ENCODE data around the gene HOXA7.

Gene HOXA7

GRCh38 chr7:27124902-27125689 is 31.4 kb downstream of the HOXA7 start:
- H3K36me3 ChIP-seq (replicated peaks), result no peaks in the 10 kb centered on the region
- in situ Hi-C loops (cut with HindIII; ENCODE audit: low pct_ligation_motif_present, low sequenced_read_pairs), result loop anchor here (10.0 kb wide), 1 partner anchor 270 kb away; no protein-coding TSS in a partner anchor
- no peak overlapping the region for H3K4me3 ChIP-seq (ENCODE audit: low read depth, low read length)
- H3K27me3 ChIP-seq (replicated peaks), result peaks cover 92% of the 10 kb centered on the region
- no peak for TF ChIP-seq CTCF (IDR thresholded peaks at IDR 0.05; ENCODE audit: low read depth, low read length, missing control alignments)
- H3K27ac ChIP-seq, result no peak overlapping the region
- DNase-seq, result no peak

GRCh38 chr7:27124096-27124901 is 32.2 kb downstream of the HOXA7 start:
- H3K36me3 ChIP-seq (replicated peaks), result no peaks in the 10 kb centered on the region
- DNase-seq, result no peak
- no peak overlapping the region for H3K4me3 ChIP-seq (ENCODE audit: low read depth, low read length)
- no peak for TF ChIP-seq CTCF (IDR thresholded peaks at IDR 0.05; ENCODE audit: low read depth, low read length, missing control alignments)
- no peak overlapping the region for H3K27ac ChIP-seq
- in situ Hi-C loops (cut with HindIII; ENCODE audit: low pct_ligation_motif_present, low sequenced_read_pairs), result loop anchor here (10.0 kb wide), 1 partner anchor 269 kb away; no protein-coding TSS in a partner anchor
- peaks cover 92% of the 10 kb centered on the region for H3K27me3 ChIP-seq (replicated peaks)

GRCh38 chr7:27123477-27124053 is 32.9 kb downstream of the HOXA7 start:
- DNase-seq, result no peak
- no peaks in the 10 kb centered on the region for H3K36me3 ChIP-seq (replicated peaks)
- no peak overlapping the region for H3K27ac ChIP-seq
- H3K27me3 ChIP-seq (replicated peaks), result peaks cover 91% of the 10 kb centered on the region
- in situ Hi-C loops (cut with HindIII; ENCODE audit: low pct_ligation_motif_present, low sequenced_read_pairs), result loop anchor here (10.0 kb wide), 1 partner anchor 269 kb away; no protein-coding TSS in a partner anchor
- no peak for TF ChIP-seq CTCF (IDR thresholded peaks at IDR 0.05; ENCODE audit: low read depth, low read length, missing control alignments)
- H3K4me3 ChIP-seq (ENCODE audit: low read depth, low read length), result peak overlapping the region; percentile 12

- in situ Hi-C loops (cut with HindIII; ENCODE audit: low pct_ligation_motif_present, low sequenced_read_pairs), result loop anchor here (10.0 kb wide), 1 partner anchor 268 kb away; no protein-coding TSS in a partner anchor
- Histone ChIP-seq H3K4me3 (ENCODE audit: low read depth, low read length) (peak overlapping the region; percentile 12), H3K27me3 (replicated peaks) (peaks cover 91% of the 10 kb centered on the region), H3K27ac (no peak overlapping the region), H3K36me3 (replicated peaks) (no peaks in the 10 kb centered on the region)
- DNase-seq, result no peak
- TF ChIP-seq CTCF (IDR thresholded peaks at IDR 0.05; ENCODE audit: low read depth, low read length, missing control alignments), result no peak
Measured at GRCh38 chr7:27123007-27123476, 33.4 kb downstream of the HOXA7 start.

DNA sequence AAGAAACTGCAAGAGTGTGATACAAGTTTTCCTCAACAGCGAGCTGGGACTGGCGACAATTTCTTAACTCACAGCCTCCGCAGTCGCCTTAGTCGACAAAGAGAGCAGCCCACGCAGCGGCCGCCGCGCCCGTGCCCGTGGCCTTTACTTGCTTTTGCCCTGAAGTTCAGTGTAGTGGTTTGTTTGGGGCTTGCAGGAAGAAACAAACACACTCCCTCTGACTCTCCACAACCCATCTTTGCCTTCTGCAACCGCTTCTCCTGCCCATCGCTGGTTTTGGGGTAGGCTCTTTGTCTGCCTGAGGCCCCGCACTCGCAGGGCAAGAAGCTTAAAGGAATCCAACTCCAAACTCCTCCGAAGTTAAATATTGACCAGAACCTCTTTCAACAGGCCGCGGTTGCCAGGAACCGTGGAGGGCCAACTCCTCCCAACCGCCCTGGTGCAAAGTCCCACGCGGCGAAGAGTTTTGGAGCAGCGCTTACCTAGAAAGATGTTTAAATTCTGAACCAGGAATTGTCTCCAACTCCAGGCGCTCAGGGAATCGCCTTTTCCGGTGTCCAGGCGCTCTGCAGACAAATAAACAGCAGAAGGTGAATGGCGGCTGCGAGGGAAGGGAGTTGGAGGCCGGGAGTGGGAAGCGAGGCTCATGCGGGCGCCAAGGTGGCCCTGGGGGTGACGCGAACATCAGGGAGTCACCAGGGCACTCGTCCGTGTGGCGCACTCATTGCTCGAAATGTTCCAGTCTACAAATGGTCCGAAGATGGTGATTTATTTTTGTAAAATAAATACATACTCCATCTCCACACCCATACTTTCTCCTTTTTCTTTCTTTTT is 34.2 kb downstream of the HOXA7 start:
- in situ Hi-C loops (cut with HindIII; ENCODE audit: low pct_ligation_motif_present, low sequenced_read_pairs), result loop anchor here (10.0 kb wide), 1 partner anchor 267 kb away; no protein-coding TSS in a partner anchor
- TF ChIP-seq CTCF (IDR thresholded peaks at IDR 0.05; ENCODE audit: low read depth, low read length, missing control alignments), result no peak
- no peaks in the 10 kb centered on the region for H3K36me3 ChIP-seq (replicated peaks)
- H3K27me3 ChIP-seq (replicated peaks), result peaks cover 91% of the 10 kb centered on the region
- H3K27ac ChIP-seq, result no peak overlapping the region
- DNase-seq, result no peak
- H3K4me3 ChIP-seq (ENCODE audit: low read depth, low read length), result peak overlapping the region; percentile 29

Measured in brain microvascular endothelial cell (primary cell).